ENCODE measurements around the gene GTPBP4. TPM values are rescaled to one million over a fixed set of nuclear protein-coding genes. Genes with fewer than 3 reads are reported as not detected.

Gene GTPBP4
- total RNA-seq, 1 donor from 2014 or later = 33.8 TPM

GRCh38 chr10:986137-986825 is 2.0 kb upstream of the GTPBP4 start:
- Histone ChIP-seq H3K4me1 (peaks cover 58% of the 10 kb centered on the region), H3K27ac (replicated peaks) (no peak overlapping the region), H3K4me3 (no peak overlapping the region), H3K36me3 (no peaks in the 10 kb centered on the region), H3K27me3 (ENCODE audit: low read depth) (no peaks in the 10 kb centered on the region), H3K9me3 (replicated peaks) (no peaks in the 10 kb centered on the region)
- no peak for TF ChIP-seq CTCF (IDR thresholded peaks at IDR 0.05; ENCODE audit: borderline replicate concordance)
- intact Hi-C loops (cut with micrococcal nuclease) = no loop called here
- no peak for DNase-seq

- intact Hi-C loops (cut with micrococcal nuclease) = no loop called here
- no peaks in the 10 kb centered on the region for H3K9me3 ChIP-seq (replicated peaks)
- H3K4me3 ChIP-seq = peak overlapping the region; percentile 92
- peaks cover 58% of the 10 kb centered on the region for H3K4me1 ChIP-seq
- H3K36me3 ChIP-seq = no peaks in the 10 kb centered on the region
- DNase-seq = no peak
- H3K27me3 ChIP-seq (ENCODE audit: low read depth) = no peaks in the 10 kb centered on the region
- TF ChIP-seq CTCF (IDR thresholded peaks at IDR 0.05; ENCODE audit: borderline replicate concordance) = no peak
- peak overlapping the region; percentile 96 for H3K27ac ChIP-seq (replicated peaks)
Observed at GRCh38 chr10:986881-987619, 1.2 kb upstream of the GTPBP4 start.

GRCh38 chr10:987620-987869 is 689 bp upstream of the GTPBP4 start:
- TF ChIP-seq CTCF (IDR thresholded peaks at IDR 0.05; ENCODE audit: borderline replicate concordance) = no peak
- Histone ChIP-seq H3K4me1 (peaks cover 58% of the 10 kb centered on the region), H3K36me3 (peaks cover 2% of the 10 kb centered on the region), H3K9me3 (replicated peaks) (no peaks in the 10 kb centered on the region), H3K4me3 (peak overlapping the region; percentile 92), H3K27me3 (ENCODE audit: low read depth) (no peaks in the 10 kb centered on the region), H3K27ac (replicated peaks) (peak overlapping the region; percentile 96)
- intact Hi-C loops (cut with micrococcal nuclease) = no loop called here
- DNase-seq = no peak

GRCh38 chr10:988667-989545 is 672 bp downstream of the GTPBP4 start:
- H3K36me3 ChIP-seq = peaks cover 16% of the 10 kb centered on the region
- peak overlapping the region; percentile 92 for H3K4me3 ChIP-seq
- no peaks in the 10 kb centered on the region for H3K27me3 ChIP-seq (ENCODE audit: low read depth)
- intact Hi-C loops (cut with micrococcal nuclease) = no loop called here
- no peaks in the 10 kb centered on the region for H3K9me3 ChIP-seq (replicated peaks)
- DNase-seq = no peak
- peak overlapping the region; percentile 96 for H3K27ac ChIP-seq (replicated peaks)
- peaks cover 58% of the 10 kb centered on the region for H3K4me1 ChIP-seq
- no peak for TF ChIP-seq CTCF (IDR thresholded peaks at IDR 0.05; ENCODE audit: borderline replicate concordance)

- Histone ChIP-seq H3K27me3 (ENCODE audit: low read depth) (no peaks in the 10 kb centered on the region), H3K27ac (replicated peaks) (no peak overlapping the region), H3K4me1 (peaks cover 48% of the 10 kb centered on the region), H3K4me3 (no peak overlapping the region), H3K9me3 (replicated peaks) (no peaks in the 10 kb centered on the region), H3K36me3 (peaks cover 35% of the 10 kb centered on the region)
- no peak for TF ChIP-seq CTCF (IDR thresholded peaks at IDR 0.05; ENCODE audit: borderline replicate concordance)
- no peak for DNase-seq
- intact Hi-C loops (cut with micrococcal nuclease) = no loop called here
Observed at GRCh38 chr10:990808-991207, 2.6 kb downstream of the GTPBP4 start.
